Activated CD4-positive, alpha-beta memory T cell treated with anti-CD3 and anti-CD28 coated beads, Interleukin-2, amount 10 ng/mL, durations not matched to agents 7 days and 5 days (primary cell): ENCODE results near the gene EPOP. TPM values are rescaled to one million over a fixed set of nuclear protein-coding genes. Genes with fewer than 3 reads are reported as not detected.
"Not testable (repeated sequence)": the region's sequence is repeated elsewhere in the genome, so short reads cannot be mapped to it uniquely, and the experiment has no call there.

Experiments
- CTCF ChIA-PET: fragments of 350-600 bp; sonication (Branson Sonifier 250); formaldehyde crosslinking; loops from one replicate; lab custom pipeline; 2021; ENCODE audit warnings: antibody characterized with exemption, inconsistent platforms; lab: Charles Lee
- POLR2A ChIA-PET: fragments of 350-600 bp; sonication (Branson Sonifier 250); formaldehyde crosslinking; loops from one replicate; lab custom pipeline; 2021; ENCODE audit warnings: antibody characterized with exemption; lab: Charles Lee
- DNase-seq: peaks from one replicate; pipeline ENCODE4 v3.0.0-alpha.2; 2020
- H3K27ac Mint-ChIP-seq: one replicate; pipeline ENCODE4 v1.8.0; 2021; ENCODE audit warnings: mild to moderate bottlenecking, mixed read lengths
- H3K27me3 Mint-ChIP-seq: one replicate; pipeline ENCODE4 v1.8.0; 2021; ENCODE audit warnings: mixed read lengths
- H3K36me3 Mint-ChIP-seq: one replicate; pipeline ENCODE4 v1.8.0; 2021; ENCODE audit warnings: low read depth, mixed read lengths
- H3K4me1 Mint-ChIP-seq: one replicate; pipeline ENCODE4 v1.8.0; 2021; ENCODE audit warnings: mixed read lengths
- H3K4me3 Mint-ChIP-seq: one replicate; pipeline ENCODE4 v1.8.0; 2021; ENCODE audit warnings: mild to moderate bottlenecking, mixed read lengths
- H3K9me3 Mint-ChIP-seq: one replicate; pipeline ENCODE4 v1.8.0; 2021; ENCODE audit warnings: mixed read lengths
- total RNA-seq, 2 experiments: library from RNA; stranded (reverse); gene quantifications; one replicate each; pipeline ENCODE4 v1.2.3, GENCODE V29; 2021

EPOP gene
- total RNA-seq, 2 experiments from 2014 or later = 10.2 to 10.3 TPM

DNA sequence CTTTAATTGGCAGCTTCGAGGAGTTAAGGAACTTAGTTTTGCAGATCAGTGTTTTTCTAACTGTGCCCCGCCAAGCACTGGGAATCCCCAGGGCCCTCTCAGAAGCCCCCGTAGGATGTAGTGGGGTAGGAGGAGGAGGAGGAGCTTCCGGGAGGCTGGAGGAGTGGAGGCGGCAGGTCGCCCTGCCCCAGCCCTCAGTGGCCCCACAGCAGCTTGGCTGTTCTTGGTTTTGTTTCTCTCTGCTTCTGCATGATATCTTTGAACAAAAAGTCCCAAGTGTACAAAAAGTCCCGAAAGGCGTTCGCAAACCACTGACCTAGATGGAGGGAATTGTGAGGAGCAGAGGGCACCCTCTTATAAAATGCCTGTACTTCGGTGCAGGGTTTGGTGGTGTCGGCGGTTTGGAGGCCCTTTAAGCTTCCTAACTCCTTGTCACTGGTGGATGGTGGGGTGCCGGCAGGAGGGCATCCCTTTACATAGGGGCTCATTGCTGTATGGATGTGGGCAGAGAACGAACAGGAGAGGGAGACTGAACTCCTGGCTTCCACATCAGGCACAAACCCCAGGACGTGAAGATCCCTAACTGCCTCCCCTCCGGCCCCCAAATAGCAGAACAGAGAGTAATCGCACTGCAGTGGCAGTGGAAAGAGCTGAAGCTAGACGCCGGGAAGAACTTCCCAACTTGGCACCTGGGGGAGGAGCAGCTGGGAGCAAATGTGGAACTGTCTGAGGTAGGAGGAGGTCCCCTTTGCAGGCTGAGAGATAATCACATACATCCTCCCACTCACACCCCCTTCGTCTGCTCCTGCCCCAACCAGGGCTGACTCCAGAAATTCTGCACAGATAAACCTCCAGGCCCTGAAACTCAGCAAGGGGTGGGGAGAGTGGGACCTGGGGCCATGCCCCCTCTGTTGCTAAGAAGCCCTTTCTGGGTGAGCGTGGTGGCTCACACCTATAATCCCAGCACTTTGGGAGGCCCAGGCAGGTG is 20.1 kb downstream of the EPOP start:
- CTCF ChIA-PET = interaction anchor here (0.5 to 2.0 kb wide), 4 partner anchors 11 to 97 kb away, joined by 3 to 10 read pairs (median 4); no protein-coding TSS in a partner anchor
- Mint-ChIP-seq H3K4me1 (peaks cover 4% of the 10 kb centered on the region), H3K36me3 (no peaks in the 10 kb centered on the region), H3K4me3 (no peak overlapping the region), H3K27me3 (peaks cover 34% of the 10 kb centered on the region), H3K27ac (no peak overlapping the region), H3K9me3 (no peaks in the 10 kb centered on the region)
- DNase-seq = no peak
- POLR2A ChIA-PET = interaction anchor here (1.0 kb wide), 1 partner anchor 13 kb away, joined by 3 read pairs; no protein-coding TSS in a partner anchor

DNA sequence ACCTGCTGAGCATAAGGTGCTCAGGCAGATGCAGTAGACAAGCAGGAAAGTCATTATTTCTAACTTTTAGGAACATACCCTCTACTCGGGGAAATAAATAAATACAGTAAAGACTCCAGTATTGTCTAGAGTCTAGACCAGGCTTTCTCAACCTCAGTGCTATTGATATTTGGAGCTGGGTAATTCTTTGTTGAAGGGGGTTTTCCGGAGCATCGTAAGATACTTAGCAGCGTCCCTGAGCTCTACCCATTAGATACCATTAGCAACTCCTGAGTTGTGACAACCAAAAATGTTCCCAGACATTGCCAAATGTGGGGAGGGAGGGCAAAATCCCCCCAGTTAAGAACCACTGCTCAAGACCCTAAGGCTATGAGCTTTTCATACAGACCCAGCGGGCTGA is 21.1 kb downstream of the EPOP start:
- Mint-ChIP-seq H3K36me3 (no peaks in the 10 kb centered on the region), H3K9me3 (no peaks in the 10 kb centered on the region), H3K4me1 (peaks cover 4% of the 10 kb centered on the region), H3K27me3 (peaks cover 31% of the 10 kb centered on the region), H3K4me3 (no peak overlapping the region), H3K27ac (no peak overlapping the region)
- ChIA-PET POLR2A (interaction anchor here (1.0 kb wide), 1 partner anchor 14 kb away, joined by 3 read pairs; no protein-coding TSS in a partner anchor), CTCF (interaction anchor here (0.5 to 2.0 kb wide), 4 partner anchors 12 to 96 kb away, joined by 3 to 10 read pairs (median 4); no protein-coding TSS in a partner anchor)
- no peak for DNase-seq

DNA sequence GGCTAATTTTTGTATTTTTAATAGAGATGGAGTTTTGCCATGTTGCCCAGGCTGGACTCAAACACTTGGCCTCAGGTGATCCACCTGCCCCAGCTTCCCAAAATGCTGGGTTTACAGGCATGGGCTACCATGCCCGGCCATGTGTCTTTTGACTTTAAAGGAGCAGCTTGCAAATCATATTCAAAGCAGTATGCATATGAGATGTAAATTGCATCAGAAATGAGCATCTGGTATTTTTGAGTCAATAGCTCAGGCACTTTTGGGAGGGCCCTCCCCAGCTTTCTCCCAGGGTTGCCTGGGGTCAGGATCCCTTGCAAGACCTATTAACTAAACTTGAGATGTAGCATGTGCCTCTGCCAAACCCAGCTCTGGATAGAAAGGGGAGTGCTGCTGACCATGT is 21.5 kb downstream of the EPOP start:
- POLR2A ChIA-PET = interaction anchor here (1.0 kb wide), 1 partner anchor 15 kb away, joined by 3 read pairs; no protein-coding TSS in a partner anchor
- peaks cover 4% of the 10 kb centered on the region for H3K4me1 Mint-ChIP-seq
- DNase-seq = no peak
- CTCF ChIA-PET = interaction anchor here (0.9 to 2.0 kb wide), 2 partner anchors 13 to 15 kb away, joined by 3 to 10 read pairs; no protein-coding TSS in a partner anchor
- H3K36me3 Mint-ChIP-seq = no peaks in the 10 kb centered on the region
- H3K4me3 Mint-ChIP-seq = no peak overlapping the region
- no peak overlapping the region for H3K27ac Mint-ChIP-seq
- peaks cover 29% of the 10 kb centered on the region for H3K27me3 Mint-ChIP-seq
- no peaks in the 10 kb centered on the region for H3K9me3 Mint-ChIP-seq

DNA sequence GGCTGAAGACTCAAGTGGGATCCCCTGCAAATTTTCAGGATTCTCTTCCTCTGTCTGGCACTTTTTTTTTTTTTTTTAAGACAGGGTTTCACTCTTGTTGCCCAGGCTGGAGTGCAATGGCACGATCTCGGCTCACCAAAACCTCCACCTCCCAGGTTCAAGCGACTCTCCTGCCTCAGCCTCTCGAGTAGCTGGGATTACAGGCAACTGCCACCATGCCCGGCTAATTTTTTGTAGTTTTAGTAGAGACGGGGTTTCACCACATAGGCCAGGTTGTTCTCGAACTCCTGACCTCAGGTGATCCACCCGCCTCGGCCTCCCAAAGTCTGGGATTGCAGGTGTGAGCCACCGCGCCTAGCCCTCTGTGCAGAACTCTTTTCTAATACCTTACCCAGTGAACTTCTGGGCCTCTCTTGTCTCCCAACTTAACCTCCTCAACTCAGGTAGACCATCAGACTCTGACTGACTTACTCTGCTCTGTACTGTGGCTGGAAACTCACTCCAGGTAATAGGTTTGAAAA is 24.0 kb downstream of the EPOP start:
- POLR2A ChIA-PET, H3K9me3 Mint-ChIP-seq, H3K27ac Mint-ChIP-seq, H3K36me3 Mint-ChIP-seq, H3K4me1 Mint-ChIP-seq, DNase-seq, H3K4me3 Mint-ChIP-seq: not testable (repeated sequence)
- CTCF ChIA-PET = interaction anchor here (1.0 to 1.8 kb wide), 4 partner anchors 12 to 93 kb away, joined by 3 to 4 read pairs (median 4); no protein-coding TSS in a partner anchor
- H3K27me3 Mint-ChIP-seq = peaks cover 36% of the 10 kb centered on the region

DNA sequence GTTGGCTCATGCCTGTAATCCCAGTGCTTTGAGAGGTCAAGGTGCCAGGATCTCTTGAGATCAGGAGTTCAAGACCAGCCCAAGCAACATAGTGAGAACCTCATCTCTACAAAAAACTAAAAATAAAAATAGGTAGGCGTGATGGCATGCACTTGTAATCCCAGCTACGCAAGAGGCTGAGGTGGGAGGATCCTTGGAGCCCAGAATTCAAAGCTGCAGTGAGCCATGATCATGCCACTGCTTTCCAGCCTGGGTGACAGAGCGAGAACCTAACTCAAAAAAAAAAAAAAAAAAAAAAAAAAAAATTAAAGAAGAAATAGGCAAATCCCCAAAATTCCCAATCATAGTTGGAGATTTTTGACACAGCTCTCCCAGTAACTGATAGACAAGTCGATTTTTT is 36.8 kb downstream of the EPOP start:
- Mint-ChIP-seq H3K27ac (no peak overlapping the region), H3K9me3 (no peaks in the 10 kb centered on the region), H3K27me3 (peaks cover 18% of the 10 kb centered on the region), H3K4me1 (no peaks in the 10 kb centered on the region), H3K36me3 (no peaks in the 10 kb centered on the region), H3K4me3 (no peak overlapping the region)
- DNase-seq = no peak
- CTCF ChIA-PET = interaction anchor here (1.0 kb wide), 1 partner anchor 80 kb away, joined by 3 read pairs; no protein-coding TSS in a partner anchor
- POLR2A ChIA-PET = no interaction called here

DNA sequence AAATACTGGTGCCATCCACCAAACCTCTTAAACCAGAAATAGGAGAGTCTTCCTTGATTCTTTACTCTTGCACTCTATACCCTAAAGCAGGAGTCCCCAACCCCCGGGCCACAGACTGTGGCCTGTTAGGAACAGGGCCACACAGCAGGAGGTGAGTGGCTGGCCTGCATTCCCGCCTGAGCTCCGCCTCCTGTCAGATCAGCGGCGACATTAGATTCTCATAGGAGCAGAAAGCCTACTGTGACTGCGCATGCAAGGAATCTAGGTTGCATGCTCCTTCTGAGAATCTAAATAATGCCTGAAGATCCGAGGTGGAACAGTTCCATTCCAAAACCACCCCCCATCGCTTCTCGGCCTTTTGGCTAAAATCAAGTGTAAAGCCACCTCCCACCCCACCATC is 38.7 kb downstream of the EPOP start:
- Mint-ChIP-seq H3K27ac (no peak overlapping the region), H3K4me1 (no peaks in the 10 kb centered on the region), H3K36me3 (no peaks in the 10 kb centered on the region), H3K4me3 (no peak overlapping the region), H3K27me3 (peaks cover 10% of the 10 kb centered on the region), H3K9me3 (no peaks in the 10 kb centered on the region)
- POLR2A ChIA-PET = no interaction called here
- no peak for DNase-seq
- CTCF ChIA-PET = no interaction called here

DNA sequence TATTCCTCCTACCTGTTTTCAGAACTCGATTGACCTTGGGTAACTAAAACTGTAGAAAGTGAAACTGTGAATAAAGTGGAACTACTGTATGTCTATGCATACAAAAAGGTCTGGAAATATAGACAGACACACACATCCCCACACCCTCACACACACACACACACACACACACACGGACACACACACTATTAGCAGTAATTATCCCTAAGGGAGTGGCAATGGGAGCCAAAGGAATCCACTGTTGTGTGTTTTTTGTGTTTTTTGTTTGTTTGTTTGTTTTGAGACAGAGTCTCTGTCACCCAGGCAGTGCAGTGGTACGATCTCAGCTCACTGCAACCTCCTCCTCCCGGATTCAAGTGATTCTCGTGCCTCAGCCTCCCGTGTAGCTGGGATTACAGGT is 42.4 kb downstream of the EPOP start:
- no peaks in the 10 kb centered on the region for H3K4me1 Mint-ChIP-seq
- POLR2A ChIA-PET = no interaction called here
- CTCF ChIA-PET = no interaction called here

DNA sequence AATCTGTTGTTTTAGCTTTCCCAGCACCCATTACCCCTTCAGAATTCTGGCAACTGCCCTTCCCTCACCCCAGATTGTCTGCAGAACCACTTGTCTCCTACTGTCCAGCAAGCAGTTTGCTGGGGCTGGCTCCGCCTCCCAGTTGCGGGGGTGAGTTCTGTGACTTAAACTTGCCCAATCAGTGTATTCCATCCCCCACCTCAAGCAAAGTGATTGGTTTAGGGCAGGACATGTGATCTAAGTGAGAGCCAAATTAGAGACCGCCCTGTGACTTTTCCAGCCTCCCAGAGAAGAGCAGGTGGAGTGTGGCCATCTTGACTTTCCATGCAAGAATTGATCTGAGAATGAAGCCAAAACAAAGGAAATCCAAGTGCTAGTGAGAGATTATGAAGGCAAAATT is 46.3 kb downstream of the EPOP start:
- no peaks in the 10 kb centered on the region for H3K36me3 Mint-ChIP-seq
- H3K4me3 Mint-ChIP-seq = no peak overlapping the region

More for the DNA sequence above, 42.4 kb downstream of the EPOP start:
- H3K4me3 Mint-ChIP-seq = no peak overlapping the region
- H3K27ac Mint-ChIP-seq = no peak overlapping the region
- H3K9me3 Mint-ChIP-seq = no peaks in the 10 kb centered on the region
- no peaks in the 10 kb centered on the region for H3K36me3 Mint-ChIP-seq
- DNase-seq = no peak
- H3K27me3 Mint-ChIP-seq = peaks cover 14% of the 10 kb centered on the region

DNA sequence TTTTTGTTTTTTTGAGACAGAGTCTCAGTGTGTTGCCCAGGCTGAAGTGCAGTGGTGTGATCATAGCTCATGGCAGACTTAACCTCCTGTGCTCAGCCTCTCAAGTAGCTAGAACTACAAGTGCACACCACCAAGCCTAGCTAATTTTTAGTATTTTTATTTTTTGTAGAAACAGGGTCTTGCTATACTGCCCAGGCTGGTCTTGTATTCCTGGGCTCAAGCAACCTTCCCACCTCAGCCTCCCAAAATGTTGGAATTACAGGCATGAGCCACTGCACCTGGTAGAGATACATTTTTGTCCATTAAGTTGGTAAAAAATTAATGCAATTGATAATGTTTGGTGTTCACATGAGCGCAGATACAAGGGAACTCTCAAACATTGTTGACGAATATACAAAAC is 46.8 kb downstream of the EPOP start:
- CTCF ChIA-PET = no interaction called here
- DNase-seq = no peak
- Mint-ChIP-seq H3K36me3 (no peaks in the 10 kb centered on the region), H3K9me3 (no peaks in the 10 kb centered on the region), H3K4me3 (no peak overlapping the region), H3K27me3 (peaks cover 22% of the 10 kb centered on the region), H3K4me1 (peaks cover 11% of the 10 kb centered on the region), H3K27ac (no peak overlapping the region)
- POLR2A ChIA-PET = no interaction called here

More for the DNA sequence above, 46.3 kb downstream of the EPOP start:
- Mint-ChIP-seq H3K9me3 (no peaks in the 10 kb centered on the region), H3K27ac (no peak overlapping the region), H3K27me3 (peaks cover 22% of the 10 kb centered on the region), H3K4me1 (peaks cover 11% of the 10 kb centered on the region)
- ChIA-PET CTCF (no interaction called here), POLR2A (no interaction called here)
- DNase-seq = no peak

DNA sequence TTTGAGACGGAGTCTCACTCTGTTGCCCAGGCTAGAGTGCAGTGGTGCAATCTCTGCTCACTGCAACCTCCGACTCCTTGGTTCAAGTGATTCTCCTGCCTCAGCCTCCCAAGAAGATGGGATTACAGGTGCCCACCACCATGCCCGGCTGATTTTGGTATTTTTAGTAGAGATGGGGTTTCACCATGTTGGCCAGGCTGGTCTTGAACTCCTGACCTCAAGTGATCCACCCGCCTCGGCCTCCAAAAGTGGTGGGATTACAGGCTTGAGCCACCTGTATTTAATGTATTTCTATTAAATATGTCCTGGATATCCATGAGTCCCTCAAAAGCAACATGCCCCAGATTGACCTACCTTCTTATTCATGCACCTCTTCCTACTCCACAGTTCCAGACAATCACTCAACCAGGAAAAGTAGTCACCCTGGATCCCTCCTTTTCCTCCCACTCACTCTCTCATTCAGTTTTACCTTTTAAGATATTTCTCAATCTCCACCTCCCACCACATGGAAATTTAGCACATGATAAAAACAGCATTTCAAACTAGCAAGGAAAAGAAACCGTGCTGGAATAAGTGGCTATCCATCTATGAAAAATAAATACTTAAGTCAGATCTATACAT is 48.0 kb downstream of the EPOP start:
- POLR2A ChIA-PET, H3K4me3 Mint-ChIP-seq, H3K27ac Mint-ChIP-seq, DNase-seq, H3K9me3 Mint-ChIP-seq, H3K36me3 Mint-ChIP-seq: not testable (repeated sequence)
- Mint-ChIP-seq H3K27me3 (peaks cover 30% of the 10 kb centered on the region), H3K4me1 (peaks cover 11% of the 10 kb centered on the region)
- CTCF ChIA-PET = interaction anchor here (1.0 to 1.1 kb wide), 2 partner anchors 42 to 68 kb away, joined by 3 read pairs; no protein-coding TSS in a partner anchor

DNA sequence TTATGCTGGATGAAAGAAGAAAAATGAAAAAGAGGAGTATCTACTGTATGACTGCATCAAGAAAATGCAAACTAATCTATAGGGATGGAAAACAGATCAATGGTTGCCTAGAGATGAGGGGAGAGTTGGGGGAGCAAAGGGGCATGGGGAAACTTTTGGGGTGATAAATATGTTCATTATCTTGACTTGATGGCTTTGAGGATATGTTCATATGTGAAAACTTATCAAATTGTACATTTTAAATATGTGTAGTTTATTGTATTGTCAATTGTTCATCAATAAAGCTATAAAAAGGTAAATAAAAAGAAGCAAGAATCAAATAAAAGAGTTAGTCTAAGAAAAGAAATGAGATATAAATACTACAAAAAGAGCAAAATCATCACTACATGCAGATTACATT is 49.3 kb downstream of the EPOP start:
- Mint-ChIP-seq H3K4me3 (no peak overlapping the region), H3K36me3 (no peaks in the 10 kb centered on the region), H3K27me3 (peaks cover 37% of the 10 kb centered on the region), H3K9me3 (no peaks in the 10 kb centered on the region), H3K27ac (no peak overlapping the region), H3K4me1 (peaks cover 11% of the 10 kb centered on the region)
- CTCF ChIA-PET = interaction anchor here (1.0 to 1.4 kb wide), 5 partner anchors 41 to 71 kb away, joined by 3 to 5 read pairs (median 3); no protein-coding TSS in a partner anchor
- POLR2A ChIA-PET = no interaction called here
- no peak for DNase-seq

DNA sequence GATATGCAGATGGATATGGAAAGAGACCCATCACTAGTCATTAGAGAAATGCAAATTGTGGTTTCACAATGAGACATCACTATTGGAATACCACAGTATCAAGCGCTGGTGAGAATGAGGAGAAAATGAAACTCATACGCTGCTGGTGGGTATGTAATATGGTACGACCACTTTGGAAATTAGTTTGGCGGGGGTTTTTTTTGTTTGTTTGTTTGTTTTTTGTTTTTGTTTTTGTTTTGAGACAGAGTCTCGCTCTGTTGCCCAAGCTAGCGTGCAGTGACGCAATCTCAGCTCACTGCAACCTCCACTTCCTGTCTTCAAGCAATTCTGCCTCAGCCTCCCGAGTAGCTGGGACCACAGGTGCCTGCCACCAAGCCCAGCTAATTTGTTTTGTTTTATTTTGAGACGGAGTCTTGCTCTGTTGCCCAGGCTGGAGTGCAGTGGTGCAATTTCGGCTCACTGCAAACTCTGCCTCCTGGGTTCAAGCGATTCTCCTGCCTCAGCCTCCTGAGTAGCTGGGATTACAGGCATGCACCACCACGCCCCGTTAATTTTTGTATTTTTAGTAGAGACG is 49.9 kb downstream of the EPOP start:
- H3K9me3 Mint-ChIP-seq, H3K36me3 Mint-ChIP-seq, POLR2A ChIA-PET, H3K27ac Mint-ChIP-seq: not testable (repeated sequence)
- DNase-seq = peak; percentile 59
- peaks cover 37% of the 10 kb centered on the region for H3K27me3 Mint-ChIP-seq
- H3K4me1 Mint-ChIP-seq = peaks cover 11% of the 10 kb centered on the region
- CTCF ChIA-PET = interaction anchor here (1.0 to 1.4 kb wide), 3 partner anchors 43 to 72 kb away, joined by 3 to 5 read pairs (median 3); no protein-coding TSS in a partner anchor
- peak overlapping the region; percentile 65 for H3K4me3 Mint-ChIP-seq
